ENCODE results near the gene TAP1.

GRCh38 chr6:32853541-32854375 lies at the start of gene TAP1, which contains the start of gene PSMB9:
- TF ChIP-seq GABPA (IDR thresholded peaks at IDR 0.05; ENCODE audit: low read depth), result no peak
- no peak for TF ChIP-seq USF2 (IDR thresholded peaks at IDR 0.05; ENCODE audit: borderline replicate concordance, low read depth, low read length)
- TF ChIP-seq SPI1 (IDR thresholded peaks at IDR 0.05; ENCODE audit: borderline replicate concordance, insufficient read depth, low read depth, low read length), result no peak
- peak; percentile 79 to 84 (median 83) for TF ChIP-seq CTCF (IDR thresholded peaks at IDR 0.05 in 2 of 3, conservative IDR thresholded peaks at IDR 0.05 in 1 of 3; ENCODE audit: control insufficient read depth in 2 of 3, extremely low read depth in 1 of 3, insufficient read depth in 1 of 3, low read depth in 3 of 3, low read length in 3 of 3)
- no peak for TF ChIP-seq CHD4 (IDR thresholded peaks at IDR 0.05)
- TF ChIP-seq ASH2L (IDR thresholded peaks at IDR 0.05; ENCODE audit: borderline replicate concordance, low read depth), result peak; percentile 50; the same call in 1 of the 2 replicates
- peak; percentile 51 for TF ChIP-seq PKNOX1 (IDR thresholded peaks at IDR 0.05)
- 0 out of 3 replicates have a peak, but pooled peaks of 1 of the 2 experiments have one; percentile 29 for TF ChIP-seq EGR1 (IDR thresholded peaks at IDR 0.05; ENCODE audit: borderline replicate concordance in 1 of 2, low read depth in 2 of 2, low read length in 2 of 2)
- no peak for TF ChIP-seq TCF7 (IDR thresholded peaks at IDR 0.05; ENCODE audit: borderline replicate concordance)
